ENCODE results near the gene TFAP2C.
A peak's percentile ranks its signal among the peaks of the same experiment; 100 is the strongest.

The TFAP2C gene

GRCh38 chr20:56628873-56629463, at the start of gene TFAP2C:
TFAP2C (plus strand) TSS chr20:56629306; CDS start chr20:56629545, 239 bp downstream.
- DNase-seq (ENCODE audit: low read depth in 2 of 2): peak in 1 of 2 donors; percentile 33

- DNase-seq (ENCODE audit: low read depth in 2 of 2): no peak
Measured at GRCh38 chr20:56580226-56580625, 48.9 kb upstream of the TFAP2C start.

GRCh38 chr20:56581701-56582100, 47.4 kb upstream of the TFAP2C start:
- no peak for DNase-seq (ENCODE audit: low read depth in 2 of 2)

GRCh38 chr20:56582542-56582941, 46.6 kb upstream of the TFAP2C start:
- no peak for DNase-seq (ENCODE audit: low read depth in 2 of 2)

GRCh38 chr20:56584916-56585315, 44.2 kb upstream of the TFAP2C start:
- no peak for DNase-seq (ENCODE audit: low read depth in 2 of 2)

GRCh38 chr20:56587307-56588041, 41.6 kb upstream of the TFAP2C start:
- no peak for DNase-seq (ENCODE audit: low read depth in 2 of 2)

- no peak for DNase-seq (ENCODE audit: low read depth in 2 of 2)
Measured at GRCh38 chr20:56588996-56589395, 40.1 kb upstream of the TFAP2C start.

- DNase-seq (ENCODE audit: low read depth in 2 of 2): no peak
Measured at GRCh38 chr20:56589633-56590032, 39.5 kb upstream of the TFAP2C start.

GRCh38 chr20:56590888-56591287, 38.2 kb upstream of the TFAP2C start:
- DNase-seq (ENCODE audit: low read depth in 2 of 2): no peak

GRCh38 chr20:56592211-56592610, 36.9 kb upstream of the TFAP2C start:
- no peak for DNase-seq (ENCODE audit: low read depth in 2 of 2)

- no peak for DNase-seq (ENCODE audit: low read depth in 2 of 2)
Measured at GRCh38 chr20:56592817-56593216, 36.3 kb upstream of the TFAP2C start.

GRCh38 chr20:56595746-56596475, 33.2 kb upstream of the TFAP2C start:
- DNase-seq (ENCODE audit: low read depth in 2 of 2): no peak

- DNase-seq (ENCODE audit: low read depth in 2 of 2): no peak
Measured at GRCh38 chr20:56601166-56601565, 27.9 kb upstream of the TFAP2C start.

GRCh38 chr20:56604673-56605072, 24.4 kb upstream of the TFAP2C start:
- no peak for DNase-seq (ENCODE audit: low read depth in 2 of 2)

GRCh38 chr20:56605261-56605996, 23.7 kb upstream of the TFAP2C start:
- DNase-seq (ENCODE audit: low read depth in 2 of 2): no peak

- DNase-seq (ENCODE audit: low read depth in 2 of 2): no peak
Measured at GRCh38 chr20:56606174-56606945, 22.7 kb upstream of the TFAP2C start.

- no peak for DNase-seq (ENCODE audit: low read depth in 2 of 2)
Measured at GRCh38 chr20:56607061-56607704, 21.9 kb upstream of the TFAP2C start.

GRCh38 chr20:56608376-56608775, 20.7 kb upstream of the TFAP2C start:
- DNase-seq (ENCODE audit: low read depth in 2 of 2): no peak

GRCh38 chr20:56609321-56609720, 19.8 kb upstream of the TFAP2C start:
- DNase-seq (ENCODE audit: low read depth in 2 of 2): no peak

- DNase-seq (ENCODE audit: low read depth in 2 of 2): no peak
Measured at GRCh38 chr20:56610098-56610497, 19.0 kb upstream of the TFAP2C start.

GRCh38 chr20:56614196-56614595, 14.9 kb upstream of the TFAP2C start:
- no peak for DNase-seq (ENCODE audit: low read depth in 2 of 2)
